ENCODE data around the gene SLC24A4. TPM values are rescaled to one million over a fixed set of nuclear protein-coding genes. Genes with fewer than 3 reads are reported as not detected.
A peak's percentile ranks its signal among the peaks of the same experiment; 100 is the strongest.

SLC24A4 gene, protein sequence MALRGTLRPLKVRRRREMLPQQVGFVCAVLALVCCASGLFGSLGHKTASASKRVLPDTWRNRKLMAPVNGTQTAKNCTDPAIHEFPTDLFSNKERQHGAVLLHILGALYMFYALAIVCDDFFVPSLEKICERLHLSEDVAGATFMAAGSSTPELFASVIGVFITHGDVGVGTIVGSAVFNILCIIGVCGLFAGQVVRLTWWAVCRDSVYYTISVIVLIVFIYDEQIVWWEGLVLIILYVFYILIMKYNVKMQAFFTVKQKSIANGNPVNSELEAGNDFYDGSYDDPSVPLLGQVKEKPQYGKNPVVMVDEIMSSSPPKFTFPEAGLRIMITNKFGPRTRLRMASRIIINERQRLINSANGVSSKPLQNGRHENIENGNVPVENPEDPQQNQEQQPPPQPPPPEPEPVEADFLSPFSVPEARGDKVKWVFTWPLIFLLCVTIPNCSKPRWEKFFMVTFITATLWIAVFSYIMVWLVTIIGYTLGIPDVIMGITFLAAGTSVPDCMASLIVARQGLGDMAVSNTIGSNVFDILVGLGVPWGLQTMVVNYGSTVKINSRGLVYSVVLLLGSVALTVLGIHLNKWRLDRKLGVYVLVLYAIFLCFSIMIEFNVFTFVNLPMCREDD
- total RNA-seq (1 to 10 TPM; 1.1 to 2.4 TPM), polyA plus RNA-seq (under 1 TPM; 0.47 to 0.97 TPM)
- long read RNA-seq, donor 1: 0 reads
- long read RNA-seq, donor 2: 0 reads
- long read RNA-seq, donor 3: 0 reads
- long read RNA-seq, donor 4: 0 reads
- long read RNA-seq, donor 5: 0 reads

GRCh38 chr14:92323011-92323915, at the start of gene SLC24A4:
TSS of gene SLC24A4 (plus strand) at chr14:92323165. CDS start at chr14:92323831, 666 bp downstream.
- H3K9ac ChIP-seq (ENCODE audit: insufficient read depth in 1 of 2, low read length in 2 of 2): no peak within 1 kb of the TSS
- TF ChIP-seq, protein P1, sequence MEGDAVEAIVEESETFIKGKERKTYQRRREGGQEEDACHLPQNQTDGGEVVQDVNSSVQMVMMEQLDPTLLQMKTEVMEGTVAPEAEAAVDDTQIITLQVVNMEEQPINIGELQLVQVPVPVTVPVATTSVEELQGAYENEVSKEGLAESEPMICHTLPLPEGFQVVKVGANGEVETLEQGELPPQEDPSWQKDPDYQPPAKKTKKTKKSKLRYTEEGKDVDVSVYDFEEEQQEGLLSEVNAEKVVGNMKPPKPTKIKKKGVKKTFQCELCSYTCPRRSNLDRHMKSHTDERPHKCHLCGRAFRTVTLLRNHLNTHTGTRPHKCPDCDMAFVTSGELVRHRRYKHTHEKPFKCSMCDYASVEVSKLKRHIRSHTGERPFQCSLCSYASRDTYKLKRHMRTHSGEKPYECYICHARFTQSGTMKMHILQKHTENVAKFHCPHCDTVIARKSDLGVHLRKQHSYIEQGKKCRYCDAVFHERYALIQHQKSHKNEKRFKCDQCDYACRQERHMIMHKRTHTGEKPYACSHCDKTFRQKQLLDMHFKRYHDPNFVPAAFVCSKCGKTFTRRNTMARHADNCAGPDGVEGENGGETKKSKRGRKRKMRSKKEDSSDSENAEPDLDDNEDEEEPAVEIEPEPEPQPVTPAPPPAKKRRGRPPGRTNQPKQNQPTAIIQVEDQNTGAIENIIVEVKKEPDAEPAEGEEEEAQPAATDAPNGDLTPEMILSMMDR (IDR thresholded peaks at IDR 0.05; ENCODE audit: control extremely low read depth, extremely low read depth): no peak
- H3K4me1 ChIP-seq (ENCODE audit: control insufficient read depth in 5 of 5, insufficient read depth in 5 of 5, low read length in 5 of 5): peaks cover 0 to 13% (median 3%) of the 10 kb centered on the region in 5 donors
- ATAC-seq (ENCODE audit: insufficient read depth, low FRiP score): no peak
- 1% methylated on average over 60 to 117 of the region's 117 CpGs for WGBS, 2 donors
- peaks cover 5 to 73% (median 55%) of the 10 kb centered on the region in 3 donors for H3K27me3 ChIP-seq (ENCODE audit: control insufficient read depth in 3 of 3, insufficient read depth in 3 of 3, low read length in 2 of 3)
- no peak within 1 kb of the TSS for H3K27ac ChIP-seq (ENCODE audit: low read depth in 1 of 2, low read length in 1 of 2)
- peaks cover 0 to 4% (median 0%) of the 10 kb centered on the region in 4 donors for H3K9me3 ChIP-seq (ENCODE audit: control insufficient read depth in 4 of 4, insufficient read depth in 3 of 4, low read length in 3 of 4)
- DNase-seq: peak; percentile 13 to 41 (median 23)
- H3K4me3 ChIP-seq: peak within 1 kb of the TSS; percentile 16
- H3K36me3 ChIP-seq (ENCODE audit: control insufficient read depth in 4 of 4, insufficient read depth in 4 of 4, low read length in 4 of 4): no peaks in the 10 kb centered on the region

- TF ChIP-seq, protein P1 (IDR thresholded peaks at IDR 0.05; ENCODE audit: control extremely low read depth, extremely low read depth): no peak
- Histone ChIP-seq H3K9ac (ENCODE audit: insufficient read depth in 1 of 2, low read length in 2 of 2) (no peak overlapping the region), H3K4me1 (ENCODE audit: control insufficient read depth in 5 of 5, insufficient read depth in 5 of 5, low read length in 5 of 5) (no peaks in the 10 kb centered on the region), H3K27me3 (ENCODE audit: control insufficient read depth in 3 of 3, insufficient read depth in 3 of 3, low read length in 2 of 3) (no peaks in the 10 kb centered on the region), H3K9me3 (ENCODE audit: control insufficient read depth in 4 of 4, insufficient read depth in 3 of 4, low read length in 3 of 4) (no peaks in the 10 kb centered on the region), H3K4me3 (no peak overlapping the region), H3K27ac (ENCODE audit: low read depth in 1 of 2, low read length in 1 of 2) (no peak overlapping the region), H3K36me3 (ENCODE audit: control insufficient read depth in 4 of 4, insufficient read depth in 4 of 4, low read length in 4 of 4) (no peaks in the 10 kb centered on the region)
- 42 to 64% methylated on average over 2 of the region's 2 CpGs for WGBS, 2 donors
- DNase-seq (no peak), ATAC-seq (ENCODE audit: insufficient read depth, low FRiP score) (no peak)
These were observed 49.8 kb upstream of the SLC24A4 start for GRCh38 chr14:92273166-92273565.

DNA sequence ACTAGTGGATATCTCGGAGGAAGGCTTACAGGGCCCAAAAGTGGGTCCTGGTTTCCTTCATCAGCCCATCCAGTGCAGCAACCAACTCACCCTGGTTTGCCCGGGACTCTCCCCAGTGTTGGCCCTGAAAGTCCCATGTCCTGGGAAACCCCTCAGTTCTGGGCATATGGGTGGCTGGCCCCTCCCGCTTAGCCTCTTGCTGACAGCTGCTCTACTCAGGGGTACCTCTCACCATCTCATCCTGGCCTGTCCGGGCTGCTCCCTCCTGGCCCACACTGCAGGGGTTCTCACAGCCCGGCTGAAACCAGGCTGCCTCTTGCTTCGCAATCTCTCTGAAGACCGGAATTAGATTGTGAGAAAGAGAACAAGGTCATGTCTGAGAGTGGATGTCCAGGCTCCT, 48.9 kb upstream of the SLC24A4 start:
- H3K36me3 ChIP-seq (ENCODE audit: control insufficient read depth in 4 of 4, insufficient read depth in 4 of 4, low read length in 4 of 4): no peaks in the 10 kb centered on the region
- WGBS, 2 donors: 91 to 94% methylated on average over 7 of the region's 7 CpGs
- ATAC-seq (ENCODE audit: insufficient read depth, low FRiP score) (no peak), DNase-seq (no peak)
- no peaks in the 10 kb centered on the region for H3K27me3 ChIP-seq (ENCODE audit: control insufficient read depth in 3 of 3, insufficient read depth in 3 of 3, low read length in 2 of 3)
- TF ChIP-seq, protein P1 (IDR thresholded peaks at IDR 0.05; ENCODE audit: control extremely low read depth, extremely low read depth): no peak
- no peak overlapping the region for H3K9ac ChIP-seq (ENCODE audit: insufficient read depth in 1 of 2, low read length in 2 of 2)
- H3K27ac ChIP-seq (ENCODE audit: low read depth in 1 of 2, low read length in 1 of 2): no peak overlapping the region
- no peaks in the 10 kb centered on the region for H3K9me3 ChIP-seq (ENCODE audit: control insufficient read depth in 4 of 4, insufficient read depth in 3 of 4, low read length in 3 of 4)
- no peaks in the 10 kb centered on the region for H3K4me1 ChIP-seq (ENCODE audit: control insufficient read depth in 5 of 5, insufficient read depth in 5 of 5, low read length in 5 of 5)
- H3K4me3 ChIP-seq: no peak overlapping the region

All from lung (tissue), 16 donors.